Thyroid gland (tissue), 4 donors: ENCODE data around the gene CHMP1A. TPM values are rescaled to one million over a fixed set of nuclear protein-coding genes. Genes with fewer than 3 reads are reported as not detected.
"Not testable (repeated sequence)": the region's sequence is repeated elsewhere in the genome, so short reads cannot be mapped to it uniquely, and the experiment has no call there.

ENCODE experiments used
- DNase-seq, 2 donors: peaks; one replicate each; pipeline ENCODE4 v3.0.0-alpha.2; 2019
- H3K27ac ChIP-seq, 3 donors: fragments of 200-600 bp; sonication (generic); 1 replicate in 2 of 3; 2 replicates in 1 of 3; pipeline ENCODE4 v1.5.1; 2016 to 2019; ENCODE audit warnings: mild to moderate bottlenecking in 1 of 3, moderate library complexity in 1 of 3
- H3K27me3 ChIP-seq: fragments of 200-600 bp; sonication (generic); one replicate; pipeline ENCODE4 v1.5.1; 2019
- H3K36me3 ChIP-seq, 2 donors: fragments of 200-600 bp; sonication (generic); one replicate each; pipeline ENCODE4 v1.5.1; 2016 to 2019
- H3K4me1 ChIP-seq, 2 donors: fragments of 200-600 bp; sonication (generic); one replicate each; pipeline ENCODE4 v1.5.1; 2017 to 2019
- H3K4me3 ChIP-seq, 3 donors: fragments of 200-600 bp; sonication (generic); replicated peaks in 1 of 3; 1 replicate in 2 of 3; 2 replicates in 1 of 3; pipeline ENCODE4 v1.5.1; 2016; ENCODE audit warnings: mild to moderate bottlenecking in 1 of 3
- H3K9me3 ChIP-seq: fragments of 200-600 bp; sonication (generic); one replicate; pipeline ENCODE4 v1.5.1; 2017
- POLR2A ChIP-seq, 2 donors: fragments of 450-650 bp; IDR thresholded peaks; one replicate each; pipeline ENCODE4 v1.6.1; 2017; ENCODE audit warnings: antibody characterized with exemption in 2 of 2, mild to moderate bottlenecking in 2 of 2, moderate library complexity in 1 of 2
- WGBS, 2 donors: methylation state at CpG; one replicate each; pipeline ENCODE4 v1.1.5; 2017; 5-methylcytosine and 5-hydroxymethylcytosine counted together
- intact Hi-C: fragments of 100-400 bp; cut with DNase I; formaldehyde crosslinking; loops from one replicate; pipeline ENCODE4 v1.15.1; 2023
- total RNA-seq, 4 donors: library from RNA; depleted of rRNA; stranded (reverse); fragments of >200 nt; gene quantifications; one replicate each; pipeline ENCODE4 v1.2.3, GENCODE V29; 2016
- TF ChIP-seq, protein P1 (sequence below), 6 experiments: fragments of 200-600 bp in 3 of 6; fragments of 450-650 bp in 3 of 6; sonication (generic) in 3 of 6; IDR thresholded peaks; one replicate each; pipeline ENCODE4 v1.5.1; 2016 to 2019; ENCODE audit warnings: antibody characterized with exemption in 6 of 6, mild to moderate bottlenecking in 2 of 6, inconsistent platforms in 1 of 6, moderate library complexity in 1 of 6

Gene CHMP1A
- total RNA-seq, 4 donors from 2014 or later, result 66.8 to 95.1 (median 76.0) TPM

DNA sequence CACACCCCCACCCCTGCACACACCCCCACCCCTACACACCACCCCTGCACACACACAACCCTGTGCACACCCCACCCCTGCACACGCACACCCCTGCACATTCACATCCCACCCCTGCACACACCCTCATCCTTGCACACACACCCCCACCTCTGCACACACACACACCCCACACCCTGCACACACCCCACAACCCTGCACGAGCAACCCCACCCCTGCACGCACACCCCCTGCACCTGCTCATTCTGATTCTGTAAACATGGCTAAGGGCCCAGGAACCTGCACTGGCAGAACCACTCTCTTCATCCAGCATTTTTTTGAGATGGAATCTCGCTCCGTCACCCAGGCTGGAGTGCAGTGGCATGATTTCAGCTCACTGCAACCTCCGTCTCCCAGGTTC lies 18.1 kb downstream of the CHMP1A start:
- TF ChIP-seq, protein P1, sequence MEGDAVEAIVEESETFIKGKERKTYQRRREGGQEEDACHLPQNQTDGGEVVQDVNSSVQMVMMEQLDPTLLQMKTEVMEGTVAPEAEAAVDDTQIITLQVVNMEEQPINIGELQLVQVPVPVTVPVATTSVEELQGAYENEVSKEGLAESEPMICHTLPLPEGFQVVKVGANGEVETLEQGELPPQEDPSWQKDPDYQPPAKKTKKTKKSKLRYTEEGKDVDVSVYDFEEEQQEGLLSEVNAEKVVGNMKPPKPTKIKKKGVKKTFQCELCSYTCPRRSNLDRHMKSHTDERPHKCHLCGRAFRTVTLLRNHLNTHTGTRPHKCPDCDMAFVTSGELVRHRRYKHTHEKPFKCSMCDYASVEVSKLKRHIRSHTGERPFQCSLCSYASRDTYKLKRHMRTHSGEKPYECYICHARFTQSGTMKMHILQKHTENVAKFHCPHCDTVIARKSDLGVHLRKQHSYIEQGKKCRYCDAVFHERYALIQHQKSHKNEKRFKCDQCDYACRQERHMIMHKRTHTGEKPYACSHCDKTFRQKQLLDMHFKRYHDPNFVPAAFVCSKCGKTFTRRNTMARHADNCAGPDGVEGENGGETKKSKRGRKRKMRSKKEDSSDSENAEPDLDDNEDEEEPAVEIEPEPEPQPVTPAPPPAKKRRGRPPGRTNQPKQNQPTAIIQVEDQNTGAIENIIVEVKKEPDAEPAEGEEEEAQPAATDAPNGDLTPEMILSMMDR (IDR thresholded peaks at IDR 0.05), result no peak
- TF ChIP-seq POLR2A (IDR thresholded peaks at IDR 0.05), result no peak
- Histone ChIP-seq H3K27ac (no peak overlapping the region), H3K4me1 (peaks cover 0 to 10% of the 10 kb centered on the region in 2 donors), H3K4me3 (no peak overlapping the region), H3K9me3 (no peaks in the 10 kb centered on the region), H3K36me3 (no peaks in the 10 kb centered on the region), H3K27me3 (no peaks in the 10 kb centered on the region)
- DNase-seq, result no peak
- WGBS, 2 donors, result 60 to 61% methylated on average over 6 of the region's 6 CpGs
- intact Hi-C loops, result no loop called here

DNA sequence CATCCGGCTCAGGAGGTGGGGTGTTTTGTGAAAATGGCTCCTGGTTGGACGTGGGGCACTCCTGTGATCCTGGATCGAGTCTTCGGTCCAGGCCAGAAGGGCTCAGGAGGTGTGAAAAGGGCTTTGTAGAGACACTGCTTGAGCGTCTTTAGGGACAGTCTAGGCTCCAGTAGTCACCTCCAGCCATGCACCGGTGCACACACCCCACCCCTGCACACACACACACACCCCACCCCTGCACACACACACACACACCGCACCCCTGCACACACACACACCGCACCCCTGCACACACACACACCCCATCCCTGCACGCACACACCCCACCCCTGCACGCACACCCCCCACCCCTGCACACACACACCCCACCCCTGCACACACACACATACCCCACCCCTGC lies 19.1 kb downstream of the CHMP1A start:
- DNase-seq, result no peak
- intact Hi-C loops, result no loop called here
- 60 to 71% methylated on average over 10 of the region's 10 CpGs for WGBS, 2 donors
- Histone ChIP-seq H3K27ac (no peak overlapping the region), H3K4me3 (no peak overlapping the region), H3K36me3 (no peaks in the 10 kb centered on the region), H3K9me3 (no peaks in the 10 kb centered on the region), H3K27me3 (no peaks in the 10 kb centered on the region), H3K4me1 (peaks cover 0 to 10% of the 10 kb centered on the region in 2 donors)
- TF ChIP-seq POLR2A (IDR thresholded peaks at IDR 0.05), result no peak
- TF ChIP-seq, protein P1 (IDR thresholded peaks at IDR 0.05), result no peak

DNA sequence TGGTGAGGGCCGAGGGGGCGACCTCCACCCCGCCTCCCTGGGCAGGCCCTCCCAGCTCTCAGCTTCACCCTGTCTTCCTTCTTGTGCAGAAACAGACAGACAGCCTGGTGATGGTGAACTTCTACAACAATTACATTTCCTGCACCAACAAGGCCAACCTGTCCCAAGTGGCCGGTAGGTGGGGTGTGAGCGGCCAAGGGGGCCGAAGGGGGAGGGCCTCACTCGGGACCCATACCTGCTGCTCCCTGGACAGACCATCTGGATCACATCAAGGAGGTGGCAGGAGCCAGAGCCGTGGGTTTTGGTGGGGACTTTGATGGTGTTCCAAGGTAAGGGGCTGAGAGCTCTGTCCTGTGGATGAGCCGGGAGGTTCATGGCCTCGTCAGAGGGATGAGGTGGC lies 20.1 kb downstream of the CHMP1A start:
- H3K9me3 ChIP-seq, result no peaks in the 10 kb centered on the region
- no peak overlapping the region for H3K27ac ChIP-seq
- no peaks in the 10 kb centered on the region for H3K27me3 ChIP-seq
- no peak for TF ChIP-seq POLR2A (IDR thresholded peaks at IDR 0.05)
- TF ChIP-seq, protein P1 (IDR thresholded peaks at IDR 0.05), result no peak
- H3K4me1 ChIP-seq, result peaks cover 0 to 10% of the 10 kb centered on the region in 2 donors
- intact Hi-C loops, result no loop called here
- WGBS, 2 donors, result 66 to 73% methylated on average over 6 to 7 of the region's 10 CpGs
- H3K4me3 ChIP-seq, result no peak overlapping the region
- DNase-seq, result no peak
- no peaks in the 10 kb centered on the region for H3K36me3 ChIP-seq

DNA sequence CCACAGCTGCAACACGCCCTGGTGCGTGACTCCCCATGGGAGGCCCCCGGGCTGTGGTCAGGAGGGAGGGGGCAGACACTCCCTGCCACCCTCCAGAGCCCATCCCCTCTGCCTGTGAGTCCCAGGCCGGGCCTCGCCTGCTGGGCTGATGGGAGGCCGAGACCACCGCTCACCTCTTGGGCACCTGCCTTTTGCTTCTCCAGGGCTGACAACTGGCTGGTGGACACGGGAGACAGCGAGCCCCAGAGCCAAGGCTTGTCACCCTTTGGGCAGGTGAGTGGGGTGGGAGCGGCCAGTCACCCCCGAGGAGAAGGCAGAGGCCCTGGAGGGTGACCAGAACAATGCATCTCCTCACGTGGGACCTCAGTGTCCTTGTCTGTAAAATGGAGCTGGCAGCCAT lies 20.8 kb downstream of the CHMP1A start:
- intact Hi-C loops, result no loop called here
- H3K4me1 ChIP-seq, result peaks cover 0 to 10% of the 10 kb centered on the region in 2 donors
- H3K27ac ChIP-seq, result no peak overlapping the region
- no peak overlapping the region for H3K4me3 ChIP-seq
- H3K36me3 ChIP-seq, result no peaks in the 10 kb centered on the region
- no peaks in the 10 kb centered on the region for H3K9me3 ChIP-seq
- no peak for TF ChIP-seq POLR2A (IDR thresholded peaks at IDR 0.05)
- TF ChIP-seq, protein P1 (IDR thresholded peaks at IDR 0.05), result no peak
- 81% methylated on average over 10 to 11 of the region's 12 CpGs for WGBS, 2 donors
- no peak for DNase-seq
- no peaks in the 10 kb centered on the region for H3K27me3 ChIP-seq

DNA sequence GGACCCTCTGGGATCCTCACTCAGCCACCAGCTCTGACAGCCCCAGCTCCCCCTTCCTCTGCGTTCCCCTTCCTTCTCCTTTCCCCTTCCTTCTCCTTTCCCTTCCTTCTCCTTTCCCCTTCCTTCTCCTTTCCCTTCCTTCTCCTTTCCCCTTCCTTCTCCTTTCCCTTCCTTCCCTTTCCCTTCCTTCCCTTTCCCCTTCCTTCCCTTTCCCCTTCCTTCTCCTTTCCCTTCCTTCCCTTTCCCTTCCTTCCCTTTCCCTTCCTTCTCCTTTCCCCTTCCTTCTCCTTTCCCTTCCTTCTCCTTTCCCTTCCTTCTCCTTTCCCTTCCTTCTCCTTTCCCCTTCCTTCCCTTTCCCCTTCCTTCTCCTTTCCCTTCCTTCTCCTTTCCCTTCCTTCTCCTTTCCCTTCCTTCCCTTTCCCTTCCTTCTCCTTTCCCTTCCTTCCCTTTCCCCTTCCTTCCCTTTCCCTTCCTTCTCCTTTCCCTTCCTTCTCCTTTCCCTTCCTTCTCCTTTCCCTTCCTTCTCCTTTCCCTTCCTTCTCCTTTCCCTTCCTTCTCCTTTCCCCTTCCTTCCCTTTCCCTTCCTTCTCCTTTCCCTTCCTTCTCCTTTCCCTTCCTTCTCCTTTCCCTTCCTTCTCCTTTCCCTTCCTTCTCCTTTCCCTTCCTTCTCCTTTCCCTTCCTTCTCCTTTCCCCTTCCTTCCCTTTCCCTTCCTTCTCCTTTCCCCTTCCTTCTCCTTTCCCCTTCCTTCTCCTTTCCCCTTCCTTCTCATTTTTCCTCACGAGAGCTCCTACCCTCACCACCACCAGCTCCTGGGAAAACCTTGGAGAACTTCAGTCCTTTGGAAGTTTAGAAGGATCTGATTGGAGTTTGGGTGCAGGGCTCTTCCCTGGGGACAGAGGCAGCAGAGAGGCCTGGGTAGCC lies 22.8 kb downstream of the CHMP1A start:
- intact Hi-C loops, H3K27me3 ChIP-seq, H3K9me3 ChIP-seq, H3K27ac ChIP-seq, H3K4me1 ChIP-seq, H3K36me3 ChIP-seq, H3K4me3 ChIP-seq, DNase-seq: not testable (repeated sequence)
- 62 to 65% methylated on average over 2 of the region's 2 CpGs for WGBS, 2 donors
